ENCODE measurements around the gene KIAA2012.
A peak's percentile ranks its signal among the peaks of the same experiment; 100 is the strongest.

KIAA2012 gene

DNA sequence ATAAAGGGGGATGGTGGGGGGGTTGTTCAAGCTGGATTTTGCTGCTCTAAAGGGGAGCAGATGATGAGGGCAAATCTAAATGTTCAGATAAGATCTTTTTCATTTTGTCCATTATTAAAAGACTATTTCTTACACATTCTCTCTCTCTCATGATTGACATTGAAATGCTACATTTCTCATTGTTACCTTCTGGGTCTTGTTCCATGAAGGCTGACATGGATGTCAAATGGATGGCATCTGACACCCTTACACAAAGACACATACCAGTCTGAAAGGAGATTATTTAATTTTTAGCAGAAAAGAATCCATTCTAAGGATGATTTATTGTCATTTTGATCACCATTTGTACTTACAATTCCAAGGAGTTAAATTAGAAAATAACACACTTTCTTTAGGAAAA, 28.3 kb upstream of the KIAA2012 start:
- DNase-seq: no peak

DNA sequence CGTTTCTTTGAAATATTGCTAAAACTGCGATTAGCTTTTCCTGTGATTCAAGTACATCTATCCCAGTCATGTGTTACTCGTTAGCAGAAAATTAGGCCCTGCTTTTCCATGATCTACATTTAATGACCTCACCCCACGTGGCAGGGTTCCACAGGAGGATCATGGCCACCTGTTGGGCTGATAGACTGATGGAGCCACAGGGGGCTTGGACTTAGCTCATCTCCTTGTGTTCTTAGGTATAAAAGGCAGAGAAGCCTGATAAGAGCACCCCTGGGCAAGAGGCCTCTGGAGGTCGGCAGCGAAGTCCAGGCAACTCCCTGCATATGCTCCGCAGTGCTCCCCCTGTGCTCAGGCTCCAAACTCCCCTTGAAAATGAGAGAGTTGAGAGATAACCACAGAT, 26.5 kb upstream of the KIAA2012 start:
- no peak for DNase-seq

GRCh38 chr2:202049092-202049728, 23.8 kb upstream of the KIAA2012 start:
- no peak for DNase-seq

- no peak for DNase-seq
Observed at GRCh38 chr2:202049840-202050239, 23.2 kb upstream of the KIAA2012 start.

DNA sequence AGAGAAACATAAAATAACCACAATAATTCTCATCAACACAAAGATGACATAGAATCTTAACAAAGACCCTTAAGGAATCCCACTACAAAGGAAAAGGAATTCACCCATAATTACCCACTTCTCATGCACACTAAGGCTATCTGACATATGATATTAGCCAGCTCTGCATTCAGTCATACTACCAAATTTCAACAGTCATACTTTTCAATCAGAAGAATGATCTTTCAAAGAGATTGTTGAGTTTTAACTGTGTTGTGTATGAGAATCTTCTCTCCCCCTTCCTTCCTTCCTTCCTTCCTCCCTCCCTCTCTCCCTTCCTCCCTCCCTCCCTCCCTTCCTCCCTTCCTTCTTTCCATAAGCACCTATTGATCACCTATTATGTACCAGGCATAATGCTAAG, 22.4 kb upstream of the KIAA2012 start:
- DNase-seq: no peak

DNA sequence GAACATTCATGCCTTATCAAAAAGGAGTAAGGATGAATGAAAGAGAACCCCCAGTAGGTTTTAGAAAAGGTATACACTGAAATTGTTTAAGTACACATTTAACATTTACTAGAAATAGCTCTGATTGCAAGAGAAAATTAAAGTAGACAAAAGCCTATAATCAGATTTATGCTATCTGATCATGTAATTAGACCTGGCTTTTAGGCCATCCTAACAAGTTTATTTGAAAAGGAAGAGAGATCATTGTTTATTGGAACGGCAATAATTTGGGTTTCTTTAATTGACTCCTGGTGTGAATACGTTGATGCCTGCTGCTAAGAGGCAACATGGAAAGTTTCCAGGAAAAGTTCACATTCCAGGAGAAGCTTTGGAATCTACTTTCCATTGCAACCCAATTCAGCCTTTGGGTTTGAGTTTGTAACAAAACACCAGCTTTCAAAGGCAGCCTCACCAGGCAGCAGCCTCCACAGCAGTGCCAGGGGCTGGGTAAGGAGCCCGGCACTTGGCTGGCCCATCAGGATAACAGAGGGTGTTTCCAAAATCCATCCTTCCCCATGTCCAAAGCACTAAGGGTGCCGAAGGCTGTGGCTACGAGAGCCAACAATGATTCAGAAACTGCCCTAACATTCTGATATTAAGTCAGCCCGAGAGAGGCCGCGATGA, 21.4 kb upstream of the KIAA2012 start:
- DNase-seq: no peak

- DNase-seq: no peak
Observed at GRCh38 chr2:202052235-202052634, 20.8 kb upstream of the KIAA2012 start.

GRCh38 chr2:202054679-202055078, 18.4 kb upstream of the KIAA2012 start:
- DNase-seq: no peak

- DNase-seq: no peak
Observed at GRCh38 chr2:202056611-202057010, 16.4 kb upstream of the KIAA2012 start.

GRCh38 chr2:202060218-202060617, 12.8 kb upstream of the KIAA2012 start:
- DNase-seq: no peak

- no peak for DNase-seq
Observed at GRCh38 chr2:202061695-202062094, 11.4 kb upstream of the KIAA2012 start.

DNA sequence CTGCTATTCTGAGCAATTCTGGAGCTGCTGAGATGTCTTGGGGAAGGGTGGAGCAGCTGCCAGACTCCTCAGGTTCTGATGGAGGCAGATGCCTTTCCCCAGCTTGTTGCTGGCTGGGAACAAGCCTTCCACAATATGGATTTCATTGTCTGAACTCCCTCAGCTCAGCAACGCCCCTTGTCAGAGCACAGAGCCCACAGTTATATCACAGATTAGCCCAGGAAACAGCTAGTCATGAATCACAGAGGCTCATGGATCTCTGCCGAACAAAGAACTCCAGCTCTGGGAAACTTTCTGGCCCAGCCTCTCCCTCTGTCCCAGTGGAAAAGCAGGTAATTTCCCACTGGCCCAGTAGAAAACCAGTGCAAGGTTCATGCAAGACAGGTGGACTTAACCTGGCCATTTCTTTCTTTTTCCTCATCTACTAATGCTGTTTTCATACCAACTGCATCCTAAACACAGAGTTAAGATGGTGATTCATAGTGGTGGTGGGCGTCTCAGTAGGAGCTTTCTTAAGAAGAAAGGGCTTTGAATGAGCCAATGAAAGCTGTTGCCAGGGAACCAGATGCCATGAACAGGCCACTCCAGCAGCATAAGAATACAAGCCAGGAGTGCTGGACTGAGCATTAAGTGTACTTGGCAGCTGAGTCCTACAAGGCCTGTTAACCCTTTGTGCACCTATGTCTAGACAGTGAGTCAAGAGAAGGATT, 8.7 kb upstream of the KIAA2012 start:
- DNase-seq: peak; percentile 9

- no peak for DNase-seq
Observed at GRCh38 chr2:202064881-202065230, 8.2 kb upstream of the KIAA2012 start.

- DNase-seq: no peak
Observed at GRCh38 chr2:202065876-202066275, 7.2 kb upstream of the KIAA2012 start.

- no peak for DNase-seq
Observed at GRCh38 chr2:202066875-202067274, 6.2 kb upstream of the KIAA2012 start.

DNA sequence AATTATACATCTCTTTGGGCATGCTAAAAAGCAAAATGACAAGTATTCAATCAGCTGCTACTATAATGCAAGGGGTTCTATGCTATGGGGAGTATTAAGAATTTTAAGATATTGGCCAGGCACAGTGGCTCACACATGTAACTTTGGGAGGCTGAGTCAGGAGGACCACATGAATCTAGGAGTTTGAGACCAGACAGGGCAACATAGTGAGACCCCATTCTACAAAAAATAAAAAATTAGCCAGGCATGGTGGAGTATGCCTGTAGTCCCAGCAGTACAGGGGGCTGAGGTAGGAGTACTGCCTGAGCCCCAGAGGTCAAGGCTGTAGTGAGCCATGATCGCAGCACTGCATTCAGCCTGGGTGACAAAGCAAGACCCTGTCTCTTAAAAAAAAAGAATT, 5.5 kb upstream of the KIAA2012 start:
- no peak for DNase-seq

DNA sequence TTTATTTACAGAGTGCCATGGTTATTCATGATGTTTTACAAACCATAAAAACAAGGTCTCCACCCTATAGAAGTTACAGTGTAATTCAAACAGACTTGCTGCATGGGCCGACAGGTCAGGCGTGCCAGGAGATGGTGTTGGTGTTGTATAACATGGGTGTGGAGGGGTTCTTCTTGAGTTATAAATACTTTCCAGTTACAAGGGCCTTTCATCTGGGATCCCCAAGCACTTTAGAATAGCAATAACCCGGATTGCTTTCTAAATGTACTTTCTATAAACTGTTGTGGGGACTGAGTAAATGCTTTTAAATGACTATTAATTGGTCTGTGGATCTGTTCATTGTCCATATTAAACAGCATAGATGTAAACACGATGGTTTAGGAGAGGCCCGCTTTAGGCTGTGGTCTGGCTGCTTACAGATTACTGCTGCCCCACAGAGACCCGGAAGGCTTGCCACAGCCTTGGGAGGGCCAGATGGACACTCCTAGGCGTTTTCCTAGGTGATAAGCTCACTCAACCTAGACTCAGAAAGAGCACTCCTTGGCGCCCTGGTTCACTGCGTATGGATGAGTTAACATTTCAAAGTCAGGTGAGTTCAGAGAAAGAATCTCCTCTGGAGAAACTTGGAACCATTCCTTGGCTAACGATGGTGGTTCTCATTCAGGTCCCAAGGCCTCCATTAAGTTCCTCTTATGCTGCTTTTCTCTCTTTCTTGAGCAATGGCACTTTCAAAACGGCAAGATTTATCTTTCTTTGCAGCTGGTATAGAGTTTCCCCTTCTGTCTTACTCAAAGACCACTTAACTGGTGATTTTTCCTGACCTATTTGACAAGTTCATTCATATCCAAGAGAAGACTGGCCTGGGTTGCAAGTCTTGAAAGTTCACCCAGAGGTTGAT, 3.6 kb upstream of the KIAA2012 start:
- no peak for DNase-seq

DNA sequence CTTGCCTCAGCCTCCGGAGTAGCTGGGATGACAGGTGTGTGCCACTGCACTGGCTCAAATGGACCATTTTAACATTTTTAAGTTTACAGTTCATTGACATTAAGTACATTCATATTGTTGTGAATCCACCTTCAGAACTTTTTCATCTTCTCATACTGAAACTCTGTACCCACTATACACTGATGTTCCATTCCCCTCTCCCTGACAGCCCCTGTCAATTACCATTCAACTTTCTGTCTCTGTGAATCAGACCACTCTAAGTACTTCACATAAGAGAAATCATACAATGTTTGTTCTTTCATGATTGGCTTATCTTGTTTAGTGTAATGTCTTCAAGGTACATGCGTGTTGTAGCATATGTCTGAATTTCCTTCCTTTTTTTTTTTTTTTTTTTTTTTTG, 1.9 kb upstream of the KIAA2012 start:
- DNase-seq: no peak

DNA sequence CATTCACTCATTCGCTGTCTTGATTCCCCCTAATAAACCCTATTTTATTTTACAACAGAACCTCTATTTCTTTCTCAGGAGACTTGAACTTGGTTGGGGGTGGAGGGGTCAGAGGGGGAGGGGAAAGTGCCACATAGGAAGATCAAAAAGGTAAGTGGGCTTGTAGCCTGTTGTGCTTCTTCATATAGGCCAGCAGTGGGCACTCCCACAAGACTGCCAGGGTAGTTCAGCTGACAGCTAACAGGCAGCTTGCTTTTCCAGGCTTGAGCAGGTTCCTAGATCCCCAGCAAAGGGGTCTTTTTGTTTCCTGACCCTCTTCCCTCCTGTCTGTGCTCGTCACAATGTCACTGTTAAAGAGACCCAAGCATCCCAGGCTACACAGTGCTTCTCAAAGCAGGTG, 829 bp upstream of the KIAA2012 start:
- DNase-seq: no peak

DNA sequence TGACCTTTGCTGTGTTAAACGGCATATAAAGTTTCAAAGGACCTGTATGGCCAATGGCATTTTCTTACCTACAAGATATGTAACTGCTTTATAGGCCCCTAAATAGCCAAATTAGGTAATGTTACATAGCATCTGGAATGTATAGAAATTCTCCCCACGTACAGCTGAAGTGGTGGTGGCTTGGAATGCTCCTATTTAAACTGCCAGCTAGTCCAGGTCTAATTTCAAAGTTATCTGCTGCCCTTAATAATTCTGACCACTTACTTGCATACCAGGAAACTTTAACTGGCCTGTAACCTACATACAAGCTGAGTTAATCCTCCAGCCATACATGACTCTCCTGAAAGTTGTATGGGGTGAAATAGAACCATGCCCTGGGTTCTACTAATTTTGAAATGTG, 1.3 kb downstream of the KIAA2012 start:
- no peak for DNase-seq

DNA sequence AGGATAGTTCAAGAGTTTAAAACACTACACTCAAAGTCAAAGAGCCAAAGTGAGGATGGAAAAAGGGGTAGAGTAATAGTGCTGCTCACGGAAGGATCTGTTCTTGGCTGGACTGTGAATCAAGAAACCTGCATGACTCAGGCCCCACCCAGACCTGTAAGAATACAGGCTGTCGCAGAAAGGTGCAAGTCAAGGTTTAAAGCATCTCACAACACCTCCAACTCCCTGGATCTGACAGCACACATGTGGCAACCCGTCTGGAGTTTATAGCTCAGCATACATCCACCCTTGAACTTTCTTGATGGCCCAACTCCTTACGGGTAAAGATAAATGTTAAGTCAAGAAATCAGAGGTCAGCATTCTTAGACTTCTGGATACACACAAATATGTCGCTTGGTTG, 6.3 kb downstream of the KIAA2012 start:
- DNase-seq: no peak

GRCh38 chr2:202084265-202084664, 11.2 kb downstream of the KIAA2012 start:
- no peak for DNase-seq

GRCh38 chr2:202088777-202089176, 15.7 kb downstream of the KIAA2012 start:
- no peak for DNase-seq

All from NCI-H1105 treated with DMSO at 0.1 percent for 48 hours (cell line).